Gastroesophageal sphincter (tissue), 3 donors: ENCODE data around the gene MSH5.

Experiments
- CTCF ChIP-seq, 4 experiments: fragments of 200-600 bp in 2 of 4; fragments of 450-650 bp in 2 of 4; sonication (generic) in 1 of 4; IDR thresholded peaks; one replicate each; pipeline ENCODE4 v1.5.1; 2017 to 2019; ENCODE audit warnings: antibody characterized with exemption in 4 of 4, mild to moderate bottlenecking in 2 of 4, moderate library complexity in 2 of 4
- EP300 ChIP-seq: sonication (generic); formaldehyde crosslinking; IDR thresholded peaks from one replicate; pipeline ENCODE4 v1.6.1; 2017; ENCODE audit warnings: antibody characterized with exemption, mild to moderate bottlenecking

GRCh38 chr6:31782126-31782855 is 42.5 kb downstream of the MSH5 start:
- TF ChIP-seq CTCF (IDR thresholded peaks at IDR 0.05) (no peak), EP300 (no peak)
